Pancreas (tissue), 10 donors: ENCODE results near the gene NTNG1. TPM values are rescaled to one million over a fixed set of nuclear protein-coding genes. Genes with fewer than 3 reads are reported as not detected.

Experiments used
- ATAC-seq, 4 donors: fragments of 200-7000 bp; cut with Tn5 transposase; one replicate each; pipeline versions ENCODE4 v1.8.0 to v1.9.1; 2020; ENCODE audit warnings: mild to moderate bottlenecking in 4 of 4, moderate library complexity in 4 of 4
- DNase-seq, 6 donors: peaks; one replicate each; pipeline ENCODE4 v3.0.0-alpha.2; 2020
- FAIRE-seq: peaks from 2 replicates; lab custom pipeline; 2012; peaks lifted over from hg19 to GRCh38; lab: Jason Lieb, UNC
- H3K27ac ChIP-seq, 4 donors: fragments of 200-600 bp; sonication (generic); 1 replicate in 3 of 4; 2 replicates in 1 of 4; pipeline versions ENCODE4 v1.5.0 to v1.8.0; 2020
- H3K27me3 ChIP-seq, 4 donors: fragments of 200-600 bp; one replicate each; pipeline ENCODE4 v1.8.0; 2021
- H3K36me3 ChIP-seq, 3 donors: fragments of 200-600 bp; sonication (generic) in 1 of 3; one replicate each; pipeline versions ENCODE4 v1.5.0 to v1.8.0; 2020 to 2021
- H3K4me1 ChIP-seq, 3 donors: fragments of 200-600 bp; one replicate each; pipeline ENCODE4 v1.8.0; 2021
- H3K4me3 ChIP-seq, 4 donors: fragments of 200-600 bp; sonication (generic) in 2 of 4; one replicate each; pipeline versions ENCODE4 v1.5.0 to v1.8.0; 2020 to 2021
- H3K9me3 ChIP-seq, 4 donors: fragments of 200-600 bp; one replicate each; pipeline ENCODE4 v1.8.0; 2021
- WGBS, 2 donors: extraction: QIAGEN DNeasy Blood & Tissue Kit; methylation state at CpG; one replicate each; pipeline ENCODE4 v1.1.7; 2013; 5-methylcytosine and 5-hydroxymethylcytosine counted together
- intact Hi-C, 3 donors: fragments of 100-400 bp; cut with DNase I; formaldehyde crosslinking; loops; one replicate each; pipeline versions ENCODE4 v1.11.1 to v1.14.2; 2022
- polyA plus RNA-seq, 2 donors: library from polyadenylated mRNA; stranded (reverse); fragments of 200-250 nt; gene quantifications; one replicate each; pipeline ENCODE4 v1.2.3, GENCODE V29; 2013
- total RNA-seq, 6 donors: library from RNA; stranded (reverse); fragmentation: NEBNext Ultra II Directional in 4 of 6; extraction: Animal tissue kit (Norgen Biotek cat#: 25700) in 4 of 6; gene quantifications; one replicate each; pipeline versions ENCODE4 v1.2.1 to v1.2.4, GENCODE V29; 2021 to 2023
- TF ChIP-seq, protein P1 (sequence below), 4 donors: fragments of 200-600 bp; sonication (generic) in 3 of 4; IDR thresholded peaks; one replicate each; pipeline versions ENCODE4 v1.5.0 to v1.8.0; 2021; ENCODE audit warnings: antibody characterized with exemption in 4 of 4
- donor health status: healthy with polysubstance abuse.
- donor health status: DM: no; HTN: no; CAD: no; lungs with moderate emphysema.
- donor health status: DM: no; HTN: no; CAD: no.
- donor health status: control.
- donor health status: control.
- donor health status: Bipolar disorder and iron deficiency.
- donor health status: DM: yes; HTN: yes; CAD: no.
- donor health status: DM: no; HTN: no; CAD: no.
- donor health status: DM: no; HTN: no; CAD: no.
- donor health status: DM: yes; HTN: yes; CAD: no.

The NTNG1 gene
- total and polyA plus RNA-seq, 8 donors, result 0.04 to 1.3 (median 0.23) TPM; not detected in 1

GRCh38 chr1:107443027-107443426 is 302.2 kb downstream of the NTNG1 start:
- Histone ChIP-seq H3K9me3 (no peaks in the 10 kb centered on the region), H3K4me3 (no peak overlapping the region), H3K27me3 (no peaks in the 10 kb centered on the region), H3K4me1 (no peaks in the 10 kb centered on the region), H3K27ac (no peak overlapping the region), H3K36me3 (no peaks in the 10 kb centered on the region)
- WGBS, 2 donors, result 54 to 67% methylated on average over 5 of the region's 5 CpGs
- TF ChIP-seq, protein P1, sequence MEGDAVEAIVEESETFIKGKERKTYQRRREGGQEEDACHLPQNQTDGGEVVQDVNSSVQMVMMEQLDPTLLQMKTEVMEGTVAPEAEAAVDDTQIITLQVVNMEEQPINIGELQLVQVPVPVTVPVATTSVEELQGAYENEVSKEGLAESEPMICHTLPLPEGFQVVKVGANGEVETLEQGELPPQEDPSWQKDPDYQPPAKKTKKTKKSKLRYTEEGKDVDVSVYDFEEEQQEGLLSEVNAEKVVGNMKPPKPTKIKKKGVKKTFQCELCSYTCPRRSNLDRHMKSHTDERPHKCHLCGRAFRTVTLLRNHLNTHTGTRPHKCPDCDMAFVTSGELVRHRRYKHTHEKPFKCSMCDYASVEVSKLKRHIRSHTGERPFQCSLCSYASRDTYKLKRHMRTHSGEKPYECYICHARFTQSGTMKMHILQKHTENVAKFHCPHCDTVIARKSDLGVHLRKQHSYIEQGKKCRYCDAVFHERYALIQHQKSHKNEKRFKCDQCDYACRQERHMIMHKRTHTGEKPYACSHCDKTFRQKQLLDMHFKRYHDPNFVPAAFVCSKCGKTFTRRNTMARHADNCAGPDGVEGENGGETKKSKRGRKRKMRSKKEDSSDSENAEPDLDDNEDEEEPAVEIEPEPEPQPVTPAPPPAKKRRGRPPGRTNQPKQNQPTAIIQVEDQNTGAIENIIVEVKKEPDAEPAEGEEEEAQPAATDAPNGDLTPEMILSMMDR (IDR thresholded peaks at IDR 0.05), result no peak
- no peak for ATAC-seq
- intact Hi-C loops, result no loop called here
- DNase-seq, result no peak
- FAIRE-seq, result no peak

- 42 to 44% methylated on average over 2 of the region's 2 CpGs for WGBS, 2 donors
Measured at GRCh38 chr1:107443860-107444259, 303.0 kb downstream of the NTNG1 start.

GRCh38 chr1:107444302-107444701 is 303.5 kb downstream of the NTNG1 start:
- H3K4me3 ChIP-seq, result no peak overlapping the region
- H3K9me3 ChIP-seq, result no peaks in the 10 kb centered on the region
- no peak overlapping the region for H3K27ac ChIP-seq
- no peaks in the 10 kb centered on the region for H3K27me3 ChIP-seq
- FAIRE-seq (no peak), ATAC-seq (no peak), DNase-seq (no peak)
- H3K36me3 ChIP-seq, result no peaks in the 10 kb centered on the region
- intact Hi-C loops, result no loop called here
- TF ChIP-seq, protein P1 (IDR thresholded peaks at IDR 0.05), result no peak
- no peaks in the 10 kb centered on the region for H3K4me1 ChIP-seq
- WGBS, 2 donors, result 52 to 75% methylated on average over 1 of the region's 1 CpG

More at GRCh38 chr1:107443860-107444259, 303.0 kb downstream of the NTNG1 start:
- H3K27ac ChIP-seq, result no peak overlapping the region
- intact Hi-C loops, result no loop called here
- TF ChIP-seq, protein P1 (IDR thresholded peaks at IDR 0.05), result no peak
- no peak overlapping the region for H3K4me3 ChIP-seq
- no peaks in the 10 kb centered on the region for H3K9me3 ChIP-seq
- no peaks in the 10 kb centered on the region for H3K27me3 ChIP-seq
- FAIRE-seq (no peak), DNase-seq (no peak), ATAC-seq (no peak)
- H3K36me3 ChIP-seq, result no peaks in the 10 kb centered on the region
- H3K4me1 ChIP-seq, result no peaks in the 10 kb centered on the region

- no peaks in the 10 kb centered on the region for H3K36me3 ChIP-seq
- FAIRE-seq (no peak), ATAC-seq (no peak), DNase-seq (no peak)
- TF ChIP-seq, protein P1 (IDR thresholded peaks at IDR 0.05), result no peak
- H3K27ac ChIP-seq, result no peak overlapping the region
- H3K9me3 ChIP-seq, result no peaks in the 10 kb centered on the region
- no peaks in the 10 kb centered on the region for H3K27me3 ChIP-seq
- intact Hi-C loops, result no loop called here
- no peaks in the 10 kb centered on the region for H3K4me1 ChIP-seq
- 61 to 73% methylated on average over 3 of the region's 3 CpGs for WGBS, 2 donors
- no peak overlapping the region for H3K4me3 ChIP-seq
Measured at GRCh38 chr1:107449326-107449725, 308.5 kb downstream of the NTNG1 start.

DNA sequence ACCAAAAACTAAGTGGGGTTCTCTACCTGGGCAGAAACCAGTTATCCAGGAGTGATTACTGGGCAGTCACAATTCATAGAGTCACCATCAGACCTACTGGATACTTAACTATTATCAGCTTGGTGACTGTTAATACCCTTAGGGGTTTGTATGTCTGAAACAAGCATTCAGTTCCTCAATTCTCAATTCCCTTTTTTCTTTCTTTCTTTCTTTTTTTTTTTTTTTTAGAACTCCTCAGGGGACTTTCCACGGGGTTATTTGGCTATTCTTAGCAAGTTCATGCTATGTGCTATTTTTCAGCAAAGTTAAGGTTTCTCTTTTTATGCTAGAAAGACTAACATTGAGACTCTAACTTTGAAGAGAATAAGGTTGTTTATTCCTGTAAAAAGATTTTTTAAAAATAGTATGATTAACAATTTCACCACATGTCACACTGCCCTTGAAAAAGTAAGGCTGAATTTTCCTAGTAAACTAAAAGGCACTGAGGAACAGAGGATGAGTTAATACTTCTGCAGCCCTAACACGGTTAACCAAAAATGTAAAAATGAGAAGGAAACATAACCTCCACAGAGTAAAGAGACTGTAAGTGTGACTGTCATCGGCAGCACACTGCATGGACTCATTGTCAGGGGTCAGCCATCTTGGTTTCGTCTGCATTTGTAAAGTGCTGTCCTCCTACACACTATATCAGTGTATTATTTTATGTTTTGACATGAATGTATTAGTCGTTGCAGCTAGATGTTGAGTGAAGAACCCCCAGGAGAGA is 310.2 kb downstream of the NTNG1 start:
- no peak overlapping the region for H3K4me3 ChIP-seq
- no peaks in the 10 kb centered on the region for H3K4me1 ChIP-seq
- intact Hi-C loops, result no loop called here
- H3K27ac ChIP-seq, result no peak overlapping the region
- DNase-seq (no peak), FAIRE-seq (no peak), ATAC-seq (no peak)
- TF ChIP-seq, protein P1 (IDR thresholded peaks at IDR 0.05), result no peak
- H3K36me3 ChIP-seq, result no peaks in the 10 kb centered on the region
- H3K9me3 ChIP-seq, result no peaks in the 10 kb centered on the region
- WGBS, 2 donors, result 52 to 58% methylated on average over 5 of the region's 5 CpGs
- H3K27me3 ChIP-seq, result no peaks in the 10 kb centered on the region
